DMS53 treated with DMSO at 0.1 percent for 48 hours (cell line): ENCODE measurements around the gene WFS1.

Source experiments
- DNase-seq: peaks from one replicate; lab custom pipeline; 2025; ENCODE audit not compliant: unreplicated experiment; lab: John Stamatoyannopoulos, UW

WFS1 gene

GRCh38 chr4:6352031-6352692, 82.5 kb downstream of the WFS1 start:
- DNase-seq: no peak
